Measurements from ENCODE around the gene DKK1.
"Not testable (repeated sequence)": the region's sequence is repeated elsewhere in the genome, so short reads cannot be mapped to it uniquely, and the experiment has no call there.

The DKK1 gene

GRCh38 chr10:52318136-52318701 lies 4.1 kb downstream of the DKK1 start:
- no peak for DNase-seq

GRCh38 chr10:52318822-52319464 lies 4.9 kb downstream of the DKK1 start:
- no peak for DNase-seq

- DNase-seq, result no peak
These were observed 5.8 kb downstream of the DKK1 start for GRCh38 chr10:52319926-52320325.

GRCh38 chr10:52322323-52322722 lies 8.2 kb downstream of the DKK1 start:
- no peak for DNase-seq

GRCh38 chr10:52322936-52323335 lies 8.9 kb downstream of the DKK1 start:
- no peak for DNase-seq

- no peak for DNase-seq
These were observed 12.3 kb downstream of the DKK1 start for GRCh38 chr10:52326382-52326781.

GRCh38 chr10:52331638-52332364 lies 17.7 kb downstream of the DKK1 start:
- DNase-seq, result no peak

GRCh38 chr10:52332815-52333214 lies 18.7 kb downstream of the DKK1 start:
- DNase-seq, result no peak

- DNase-seq, result no peak
These were observed 20.5 kb downstream of the DKK1 start for GRCh38 chr10:52334595-52334994.

- DNase-seq, result no peak
These were observed 21.6 kb downstream of the DKK1 start for GRCh38 chr10:52335665-52336064.

- no peak for DNase-seq
These were observed 23.1 kb downstream of the DKK1 start for GRCh38 chr10:52337225-52337624.

- DNase-seq, result no peak
These were observed 29.4 kb downstream of the DKK1 start for GRCh38 chr10:52343439-52343838.

- no peak for DNase-seq
These were observed 32.6 kb downstream of the DKK1 start for GRCh38 chr10:52346394-52347326.

GRCh38 chr10:52347327-52347667 lies 33.2 kb downstream of the DKK1 start:
- DNase-seq, result no peak

GRCh38 chr10:52348037-52348564 lies 34.0 kb downstream of the DKK1 start:
- no peak for DNase-seq

- DNase-seq, result no peak
These were observed 37.8 kb downstream of the DKK1 start for GRCh38 chr10:52351914-52352330.

GRCh38 chr10:52353205-52353604 lies 39.1 kb downstream of the DKK1 start:
- DNase-seq, result no peak

GRCh38 chr10:52353960-52354394 lies 39.9 kb downstream of the DKK1 start:
- no peak for DNase-seq

- no peak for DNase-seq
These were observed 43.9 kb downstream of the DKK1 start for GRCh38 chr10:52357971-52358370.

- DNase-seq, result no peak
These were observed 45.4 kb downstream of the DKK1 start for GRCh38 chr10:52359441-52359840.

- DNase-seq, result not testable (repeated sequence)
These were observed 51.7 kb downstream of the DKK1 start for GRCh38 chr10:52365547-52366432.
